ENCODE data around the gene TVP23A. TPM values are rescaled to one million over a fixed set of nuclear protein-coding genes. Genes with fewer than 3 reads are reported as not detected.

Gene TVP23A
- total RNA-seq, result 0.22 TPM
- long read RNA-seq, partial matches to known transcripts, result 0 of 1 reads
- long read RNA-seq, other reads (novel, unspliced or antisense), result 0 of 1 reads

DNA sequence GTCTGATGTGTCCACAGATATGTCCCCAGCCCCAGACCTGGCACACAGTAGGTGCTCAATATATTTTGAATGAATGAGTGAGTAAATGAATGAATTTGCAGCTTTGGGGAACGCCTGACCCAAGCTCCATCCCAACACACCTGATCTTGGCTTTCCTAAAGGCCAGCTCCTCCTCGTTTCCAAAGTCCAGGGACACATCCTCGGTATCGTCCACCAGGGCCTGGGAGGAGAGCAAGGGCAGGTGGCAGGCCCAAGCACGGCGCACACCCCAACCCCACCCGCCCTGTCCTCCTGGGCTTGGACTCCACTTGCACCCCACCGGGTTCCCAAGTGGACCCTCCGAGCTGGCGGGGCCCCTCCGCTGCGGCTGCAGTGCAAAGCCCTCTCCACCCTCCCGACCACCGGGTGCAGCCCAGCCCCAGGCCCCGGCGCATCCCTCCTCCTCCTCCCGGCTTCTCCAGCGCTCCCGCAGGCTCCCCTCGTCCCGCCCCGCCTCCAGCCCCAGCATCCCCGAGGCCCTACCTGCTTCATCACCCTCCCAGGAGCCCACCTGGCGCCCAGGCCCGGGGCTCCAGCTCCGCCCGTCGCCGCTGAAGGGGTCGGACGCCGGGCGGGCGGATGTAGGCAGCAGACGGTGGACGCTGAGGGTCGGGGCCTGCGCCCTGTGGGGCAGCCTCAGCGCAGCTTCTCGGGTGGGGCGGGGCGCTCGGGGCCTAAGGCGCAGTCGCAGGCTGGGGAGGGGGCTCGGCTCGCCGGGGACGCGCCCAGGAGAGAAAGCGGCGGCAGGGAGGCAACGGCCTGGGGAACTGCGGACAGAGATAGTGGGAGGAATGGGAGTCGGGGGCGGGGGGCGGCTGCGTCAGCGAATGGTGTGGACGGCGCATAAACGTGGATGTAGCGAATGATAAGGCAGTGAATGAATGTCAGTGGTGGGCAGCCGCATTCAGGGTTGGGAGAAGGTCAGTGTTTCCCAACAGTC, at the start of gene TVP23A:
TVP23A (minus strand) TSS at position 832 of the 979 bp plus-strand sequence; CDS start at position 531, 301 bp downstream.
- Histone ChIP-seq H3K9me3 (replicated peaks) (no peaks in the 10 kb centered on the region), H3K4me3 (peak within 1 kb of the TSS; percentile 56), H3K27ac (replicated peaks) (no peak within 1 kb of the TSS), H3K36me3 (no peaks in the 10 kb centered on the region), H3K4me1 (no peaks in the 10 kb centered on the region), H3K27me3 (ENCODE audit: low read depth) (peaks cover 9% of the 10 kb centered on the region)
- DNase-seq, result no peak
- no peak for TF ChIP-seq CTCF (IDR thresholded peaks at IDR 0.05; ENCODE audit: borderline replicate concordance)
- intact Hi-C loops (cut with micrococcal nuclease), result no loop called here

DNA sequence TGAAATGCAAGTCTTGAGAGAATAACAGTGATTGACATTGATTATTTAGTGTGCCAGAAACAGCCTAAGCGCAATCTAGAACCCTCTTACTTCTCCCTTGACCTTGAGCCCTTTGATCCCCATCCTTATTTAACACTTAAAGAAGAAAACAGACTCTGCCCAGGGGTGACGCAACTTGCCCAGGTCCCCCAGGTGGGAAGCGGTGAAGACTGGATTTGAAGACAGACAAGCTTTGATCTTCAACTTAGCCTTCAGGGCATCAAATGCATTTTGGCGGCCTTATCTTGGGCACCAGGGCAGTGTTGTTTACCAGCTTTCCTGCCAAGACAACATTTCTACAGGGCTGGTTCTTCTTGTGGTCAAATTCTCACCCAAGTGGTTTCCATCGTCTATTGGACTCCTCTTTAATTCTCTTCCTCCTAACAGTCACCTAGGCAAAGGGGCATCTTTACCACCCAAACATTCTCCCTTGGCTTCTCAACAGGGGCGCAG, 49.6 kb upstream of the TVP23A start:
- Histone ChIP-seq H3K36me3 (no peaks in the 10 kb centered on the region), H3K4me3 (peak overlapping the region; percentile 41), H3K27me3 (ENCODE audit: low read depth) (no peaks in the 10 kb centered on the region), H3K9me3 (replicated peaks) (no peaks in the 10 kb centered on the region), H3K4me1 (peaks cover 56% of the 10 kb centered on the region), H3K27ac (replicated peaks) (peak overlapping the region; percentile 81)
- DNase-seq, result no peak
- TF ChIP-seq CTCF (IDR thresholded peaks at IDR 0.05; ENCODE audit: borderline replicate concordance), result no peak
- intact Hi-C loops (cut with micrococcal nuclease), result no loop called here

GRCh38 chr16:10867199-10867598, 48.6 kb upstream of the TVP23A start:
- intact Hi-C loops (cut with micrococcal nuclease), result no loop called here
- Histone ChIP-seq H3K4me3 (no peak overlapping the region), H3K27me3 (ENCODE audit: low read depth) (no peaks in the 10 kb centered on the region), H3K4me1 (peaks cover 53% of the 10 kb centered on the region), H3K27ac (replicated peaks) (peak overlapping the region; percentile 81), H3K36me3 (no peaks in the 10 kb centered on the region), H3K9me3 (replicated peaks) (no peaks in the 10 kb centered on the region)
- TF ChIP-seq CTCF (IDR thresholded peaks at IDR 0.05; ENCODE audit: borderline replicate concordance), result no peak
- DNase-seq, result no peak

GRCh38 chr16:10865991-10866966, 47.7 kb upstream of the TVP23A start:
- peak overlapping the region; percentile 39 for H3K27ac ChIP-seq (replicated peaks)
- H3K36me3 ChIP-seq, result no peaks in the 10 kb centered on the region
- H3K9me3 ChIP-seq (replicated peaks), result no peaks in the 10 kb centered on the region
- no peaks in the 10 kb centered on the region for H3K27me3 ChIP-seq (ENCODE audit: low read depth)
- peaks cover 44% of the 10 kb centered on the region for H3K4me1 ChIP-seq
- TF ChIP-seq CTCF (IDR thresholded peaks at IDR 0.05; ENCODE audit: borderline replicate concordance), result no peak
- peak; percentile 48 for DNase-seq
- intact Hi-C loops (cut with micrococcal nuclease), result no loop called here
- no peak overlapping the region for H3K4me3 ChIP-seq

DNA sequence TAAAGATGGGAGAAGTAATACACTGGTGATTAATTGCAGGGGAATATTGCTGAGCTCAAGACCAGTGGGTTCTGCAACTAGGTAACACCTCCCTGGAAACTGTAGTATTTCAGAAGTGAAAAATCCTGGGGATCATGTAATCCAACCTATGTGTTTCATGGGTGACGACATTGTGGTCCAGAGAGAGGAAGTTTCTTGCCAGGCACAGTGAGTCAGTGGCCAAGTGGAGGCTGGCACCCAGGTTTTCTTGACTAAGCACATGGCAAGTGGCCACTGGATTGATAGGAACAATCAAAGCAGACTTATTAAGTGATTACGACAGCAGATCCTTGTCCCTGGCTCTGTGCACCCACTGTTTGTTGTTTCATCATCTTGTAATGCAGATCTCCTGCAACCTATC, 43.8 kb upstream of the TVP23A start:
- DNase-seq, result no peak
- Histone ChIP-seq H3K27ac (replicated peaks) (no peak overlapping the region), H3K4me3 (no peak overlapping the region), H3K36me3 (no peaks in the 10 kb centered on the region), H3K9me3 (replicated peaks) (no peaks in the 10 kb centered on the region), H3K27me3 (ENCODE audit: low read depth) (no peaks in the 10 kb centered on the region), H3K4me1 (peaks cover 10% of the 10 kb centered on the region)
- intact Hi-C loops (cut with micrococcal nuclease), result no loop called here
- TF ChIP-seq CTCF (IDR thresholded peaks at IDR 0.05; ENCODE audit: borderline replicate concordance), result no peak
